GM19351 (cell line): ENCODE measurements around the gene FHL2.

Source experiments
- ATAC-seq: cut with Tn5 transposase; IDR thresholded peaks from one replicate; pipeline ENCODE4 v1.9.1; 2021; ENCODE audit warnings: mild to moderate bottlenecking, moderate library complexity; ENCODE audit not compliant: unreplicated experiment

The FHL2 gene

DNA sequence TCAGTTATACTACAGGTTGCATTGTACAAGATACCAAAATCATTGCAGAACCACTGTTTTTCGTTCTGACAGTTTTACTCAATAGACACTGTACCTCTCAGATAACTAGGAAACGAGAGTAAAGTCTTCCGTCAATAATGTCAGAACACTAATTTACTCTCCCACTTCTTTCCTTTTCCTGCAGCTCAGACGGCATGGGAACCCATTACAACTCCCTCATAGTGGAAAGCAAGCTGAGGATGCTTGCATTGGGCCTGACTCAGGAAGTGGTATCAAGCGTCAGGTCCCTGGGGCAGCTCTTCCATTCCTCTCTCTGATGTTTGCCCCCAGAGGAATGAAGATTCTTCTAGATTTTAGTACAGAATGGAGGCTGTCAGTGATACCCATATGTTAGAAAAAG, 23.9 kb upstream of the FHL2 start:
- ATAC-seq = no peak

DNA sequence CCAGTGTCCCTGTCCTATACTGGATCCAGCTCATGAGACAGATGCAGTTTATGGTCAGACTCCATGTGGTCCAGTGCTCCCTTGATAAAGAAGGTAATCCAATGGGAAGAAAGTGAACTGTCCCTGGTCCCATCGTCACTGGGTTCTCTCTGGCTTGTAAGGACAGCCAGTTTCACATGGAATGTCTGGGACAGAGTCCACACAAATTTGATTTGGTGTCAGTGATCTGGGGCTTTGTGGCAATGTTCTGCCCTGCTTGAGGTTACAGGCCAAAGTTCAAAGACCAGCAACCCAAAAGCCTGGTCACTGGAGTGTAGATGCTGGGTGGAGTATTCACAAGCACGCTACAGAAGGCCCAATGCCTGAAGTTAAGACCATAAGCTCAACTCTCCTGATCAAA, 22.2 kb upstream of the FHL2 start:
- ATAC-seq = no peak

DNA sequence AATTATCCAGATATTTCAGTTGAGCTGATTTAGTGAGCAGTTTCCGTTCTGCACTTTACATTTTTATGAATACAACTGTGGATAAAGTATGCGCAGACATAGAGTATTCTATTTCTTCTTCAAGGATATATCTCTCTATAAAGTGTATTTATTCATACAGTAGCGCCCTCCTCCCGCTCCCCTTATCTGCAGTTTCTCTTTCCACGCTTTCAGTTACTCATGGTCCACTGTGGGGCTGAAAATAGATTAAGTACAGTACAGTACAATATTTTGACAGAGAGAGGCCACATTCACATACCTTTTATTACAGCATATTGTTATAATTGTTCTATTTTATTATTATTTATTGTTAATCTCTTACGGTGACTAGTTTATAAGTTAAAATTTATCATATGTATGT, 19.7 kb upstream of the FHL2 start:
- no peak for ATAC-seq

DNA sequence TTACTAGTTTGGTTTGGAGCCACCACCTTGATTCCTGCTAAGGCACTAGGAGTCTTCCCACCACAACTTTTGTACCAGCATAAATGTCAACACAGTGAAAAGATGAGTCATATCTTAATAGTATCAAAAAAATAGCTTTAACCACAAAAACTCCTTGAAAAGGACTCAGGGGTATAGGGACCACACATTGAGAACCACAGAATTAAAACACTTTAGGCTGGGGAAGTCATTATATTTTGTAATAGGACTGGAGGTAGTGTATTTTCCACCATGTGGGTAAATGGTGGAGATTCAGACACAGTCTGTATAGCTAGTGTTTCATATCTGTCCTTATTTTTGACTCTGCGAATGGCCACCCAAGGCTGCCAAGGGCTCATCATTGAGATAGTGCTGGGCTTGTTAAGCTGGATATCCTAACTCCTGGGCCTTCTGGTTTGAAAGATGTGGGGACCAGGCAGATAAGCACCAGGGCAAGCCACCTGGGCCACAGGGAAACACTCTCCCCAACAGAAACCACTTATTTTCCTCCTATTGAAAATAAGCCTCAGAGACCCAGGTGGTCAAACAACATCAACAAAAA, 19.1 kb upstream of the FHL2 start:
- no peak for ATAC-seq

DNA sequence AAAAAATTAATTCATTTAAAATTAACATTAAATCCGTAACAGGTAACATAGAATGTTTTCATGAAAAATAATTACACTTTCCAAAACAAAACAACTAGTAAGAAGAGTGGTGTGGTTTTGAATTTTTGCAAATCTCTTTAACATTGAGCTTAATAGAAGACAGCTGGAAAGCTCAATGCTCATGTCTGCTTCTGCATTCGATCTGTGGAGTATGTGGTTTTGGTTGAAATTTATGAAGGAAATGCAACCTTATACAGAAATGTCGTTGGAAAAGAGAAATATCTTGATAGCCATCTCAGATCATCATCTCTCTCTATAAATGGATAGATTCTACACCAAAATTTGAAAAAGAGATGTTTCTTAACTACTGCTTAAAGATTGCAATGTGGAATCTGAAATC, 17.3 kb upstream of the FHL2 start:
- ATAC-seq = no peak

DNA sequence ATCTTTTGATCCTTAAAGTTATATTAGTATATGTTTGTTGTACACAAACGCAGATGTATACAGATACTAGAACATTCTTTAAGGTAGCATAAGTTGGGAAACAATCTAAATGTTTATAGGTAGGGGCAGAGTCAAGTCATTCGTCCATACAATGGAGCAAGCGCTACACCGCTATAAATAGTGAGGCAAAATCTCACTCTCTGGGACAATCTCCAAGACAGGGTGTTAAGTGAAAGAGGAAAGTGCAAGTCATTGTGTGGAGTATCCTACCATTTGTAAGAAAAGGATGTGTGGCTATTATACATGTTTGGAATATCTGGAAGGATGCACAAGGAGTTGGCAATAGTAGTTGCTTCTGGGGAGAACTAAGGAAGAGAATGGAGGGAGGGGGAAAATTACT, 16.2 kb upstream of the FHL2 start:
- no peak for ATAC-seq

DNA sequence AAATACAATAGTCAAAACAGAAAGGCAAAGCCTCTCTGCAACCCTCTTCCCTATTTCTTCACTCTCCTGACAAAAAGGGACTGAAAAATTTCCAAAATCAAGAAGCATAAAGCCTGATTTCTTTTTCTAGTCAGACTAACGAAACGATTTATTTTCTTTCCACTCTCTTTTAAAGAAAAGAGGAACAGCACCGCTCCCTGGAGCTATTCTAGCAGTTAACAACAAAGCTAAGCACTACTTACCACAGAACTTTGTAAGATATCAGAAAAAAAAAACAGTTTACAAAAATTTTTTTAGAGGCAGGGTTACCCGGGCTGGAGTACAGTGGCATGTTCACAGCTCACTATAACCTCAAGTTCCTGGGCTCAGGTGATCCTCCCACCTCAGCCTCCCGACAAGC, 14.4 kb upstream of the FHL2 start:
- ATAC-seq = no peak

DNA sequence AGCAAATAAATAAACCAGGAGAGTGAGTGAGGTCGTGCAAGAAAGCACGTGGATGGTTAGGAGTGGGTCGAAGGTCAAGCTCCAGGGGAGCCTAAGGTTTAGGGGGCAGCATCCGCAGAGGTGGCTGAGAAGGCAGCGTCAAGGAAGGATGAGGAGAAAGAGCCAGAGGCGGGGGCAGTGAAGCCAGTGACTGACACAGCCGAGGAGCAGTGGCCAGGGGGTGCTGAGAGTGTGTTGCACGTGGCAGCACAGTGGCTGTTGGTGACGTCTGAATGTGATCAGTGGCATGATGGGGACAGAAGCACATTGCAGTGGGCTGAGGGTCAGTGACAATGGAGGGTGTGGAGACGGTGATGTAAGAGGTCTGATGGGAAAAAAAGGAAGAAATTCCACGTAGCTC, 13.7 kb upstream of the FHL2 start:
- ATAC-seq = no peak

DNA sequence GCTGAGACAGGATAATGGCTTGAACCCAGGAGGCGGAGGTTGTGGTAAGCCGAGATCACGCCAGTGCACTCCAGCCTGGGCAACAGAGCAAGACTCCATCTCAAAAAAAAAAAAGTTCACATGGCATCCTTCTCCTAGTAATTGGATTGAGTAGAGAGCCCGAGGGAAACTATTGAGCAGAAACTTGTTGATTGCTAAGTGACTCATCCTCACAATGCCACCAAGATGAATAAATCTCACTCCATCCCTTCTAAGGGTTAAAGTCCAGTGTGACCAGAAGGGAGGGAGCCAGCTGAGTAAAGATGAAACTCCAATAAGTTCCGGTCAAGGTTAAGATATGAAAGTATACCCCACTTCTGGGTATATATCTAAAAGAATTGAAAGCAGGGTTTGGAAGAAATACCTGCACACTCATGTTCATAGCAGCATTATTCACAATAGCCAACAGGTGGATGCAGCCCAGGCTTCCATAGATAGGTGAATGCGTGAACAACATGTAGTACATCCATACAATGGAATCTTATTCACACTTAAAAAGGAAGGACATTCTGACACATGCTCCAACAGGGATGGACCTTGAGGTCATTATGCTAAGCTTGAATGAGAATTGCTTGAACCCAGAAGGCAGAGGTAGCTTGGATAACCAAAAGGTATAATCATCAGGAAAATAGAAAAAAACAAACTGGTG, 13.0 kb upstream of the FHL2 start:
- ATAC-seq = no peak

DNA sequence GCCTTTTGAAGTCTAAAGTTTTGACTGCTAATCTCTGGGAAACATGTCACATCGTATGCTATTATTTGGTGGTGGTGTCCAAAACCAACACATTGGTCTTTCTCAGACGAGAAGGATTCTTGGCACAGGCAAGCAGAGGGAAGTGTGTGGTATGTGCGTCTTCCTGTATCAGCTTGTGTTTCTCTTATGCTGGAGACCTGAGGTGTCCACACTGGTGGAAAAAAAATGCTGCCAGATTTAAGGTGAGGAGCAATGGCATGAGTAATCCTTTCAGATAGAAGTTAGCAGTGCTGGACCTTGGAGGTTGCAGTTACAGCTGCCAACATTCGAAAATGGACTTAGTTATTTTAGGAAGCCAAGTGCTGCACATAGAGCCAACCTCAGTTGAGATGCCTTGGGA, 11.7 kb upstream of the FHL2 start:
- no peak for ATAC-seq

DNA sequence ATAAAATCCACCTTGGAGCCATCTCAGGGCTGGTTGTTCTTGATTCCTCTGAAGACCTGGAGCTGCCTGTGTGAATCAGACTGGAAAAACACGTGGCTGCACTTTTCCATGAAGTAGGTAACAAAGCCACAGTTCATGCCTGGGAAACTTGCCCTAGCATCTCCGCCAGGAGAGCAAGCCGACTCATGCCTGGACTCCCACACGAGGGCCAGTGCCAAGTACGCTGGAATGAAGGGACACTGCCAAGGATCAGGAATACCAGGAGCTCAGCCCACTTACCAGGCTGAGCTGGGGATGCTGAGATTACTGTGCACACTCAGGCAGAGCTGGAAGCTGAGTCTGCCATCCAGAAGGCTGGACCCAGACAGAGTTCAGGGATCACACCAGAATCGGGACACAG, 10.9 kb upstream of the FHL2 start:
- ATAC-seq = no peak

DNA sequence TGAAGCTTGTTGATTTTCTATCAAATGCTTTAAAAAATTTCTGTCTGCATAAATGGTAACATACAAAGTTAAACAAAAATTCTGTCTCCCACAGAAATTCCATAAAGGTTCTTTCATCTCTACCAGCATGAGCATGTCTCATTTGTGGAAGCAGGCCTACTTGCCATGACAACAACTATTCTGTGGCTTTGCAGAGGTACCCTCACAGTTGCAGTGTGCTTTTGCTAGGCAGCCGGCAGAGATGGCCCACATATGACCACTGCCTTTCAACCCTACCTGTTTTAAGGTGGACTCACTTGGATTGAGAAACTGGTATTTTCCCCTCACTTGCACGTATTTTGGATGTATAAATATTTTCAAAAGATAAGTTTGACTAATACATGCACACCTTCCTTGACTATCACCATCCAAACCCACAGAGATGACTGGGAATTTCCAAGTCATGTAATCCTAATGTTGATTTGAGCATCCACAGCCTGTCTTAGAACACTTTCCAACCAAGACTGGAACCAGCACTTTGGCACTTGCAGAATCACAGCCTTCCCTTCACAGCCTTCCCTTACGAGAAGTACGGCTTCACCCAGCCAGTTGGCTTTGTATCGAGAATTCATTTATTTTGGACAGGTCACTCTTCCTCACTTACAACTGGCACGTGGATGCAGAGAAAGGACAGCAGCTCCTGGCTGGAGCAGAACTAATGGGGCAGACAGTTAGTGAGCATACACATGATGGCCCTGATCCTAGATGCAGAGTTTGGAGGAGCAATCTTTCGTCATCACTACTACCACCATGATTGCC, 9.3 kb upstream of the FHL2 start:
- no peak for ATAC-seq

DNA sequence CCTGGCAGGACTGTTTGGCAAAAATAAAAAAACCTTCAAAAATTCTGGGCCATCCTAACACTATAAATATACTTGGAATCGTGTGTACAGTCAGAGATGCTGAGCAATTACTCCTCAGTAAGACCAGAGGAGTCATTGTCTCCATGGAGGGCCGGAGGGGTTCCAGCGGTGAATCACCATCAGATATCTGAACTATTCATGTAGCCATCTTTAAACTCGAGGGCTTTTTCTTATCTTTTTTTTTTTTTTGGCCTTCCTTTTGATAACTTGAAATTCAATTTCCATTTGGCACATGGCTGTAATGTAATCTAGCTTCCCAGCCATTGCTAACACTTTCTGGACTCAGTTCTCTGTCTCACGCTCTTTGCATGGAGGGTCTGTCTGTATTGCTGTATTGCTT, 7.4 kb upstream of the FHL2 start:
- no peak for ATAC-seq

DNA sequence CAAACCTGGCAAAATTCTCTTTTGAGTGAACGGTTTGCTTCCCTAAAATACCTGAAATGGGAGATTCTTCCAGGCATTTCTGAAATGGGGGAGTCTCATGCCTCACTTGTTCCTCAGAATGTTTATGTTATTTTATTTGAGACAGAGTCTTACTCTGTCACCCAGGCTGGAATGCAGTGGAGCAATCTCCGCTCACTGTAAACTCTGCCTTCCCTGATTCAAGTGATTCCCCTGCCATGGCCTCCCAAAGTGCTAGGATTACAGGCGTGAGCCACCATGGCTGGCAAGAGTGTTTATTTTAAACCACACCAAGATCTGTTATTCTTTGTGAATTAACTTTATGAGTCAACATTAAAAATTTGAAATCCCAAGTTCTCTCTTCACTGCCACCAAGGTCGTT, 6.4 kb upstream of the FHL2 start:
- ATAC-seq = no peak

DNA sequence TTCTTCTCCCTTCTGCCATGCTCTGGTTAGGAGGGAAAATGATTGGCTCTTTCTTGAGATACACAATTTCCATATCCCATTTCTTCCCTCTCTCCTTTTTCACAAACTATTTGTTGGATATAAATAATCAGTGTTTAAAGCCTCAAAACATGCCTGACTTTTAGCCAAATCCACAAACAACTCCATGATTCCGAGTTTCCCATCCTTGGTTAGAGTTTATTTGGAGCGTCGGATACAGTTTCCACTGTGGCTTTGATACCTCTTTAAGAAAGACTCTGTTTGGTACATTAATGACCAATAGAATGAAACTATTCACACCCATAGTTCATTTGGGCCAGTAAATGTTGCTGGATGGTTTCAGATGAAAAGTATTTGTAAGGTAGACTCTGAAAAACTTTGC, 5.9 kb upstream of the FHL2 start:
- ATAC-seq = no peak

DNA sequence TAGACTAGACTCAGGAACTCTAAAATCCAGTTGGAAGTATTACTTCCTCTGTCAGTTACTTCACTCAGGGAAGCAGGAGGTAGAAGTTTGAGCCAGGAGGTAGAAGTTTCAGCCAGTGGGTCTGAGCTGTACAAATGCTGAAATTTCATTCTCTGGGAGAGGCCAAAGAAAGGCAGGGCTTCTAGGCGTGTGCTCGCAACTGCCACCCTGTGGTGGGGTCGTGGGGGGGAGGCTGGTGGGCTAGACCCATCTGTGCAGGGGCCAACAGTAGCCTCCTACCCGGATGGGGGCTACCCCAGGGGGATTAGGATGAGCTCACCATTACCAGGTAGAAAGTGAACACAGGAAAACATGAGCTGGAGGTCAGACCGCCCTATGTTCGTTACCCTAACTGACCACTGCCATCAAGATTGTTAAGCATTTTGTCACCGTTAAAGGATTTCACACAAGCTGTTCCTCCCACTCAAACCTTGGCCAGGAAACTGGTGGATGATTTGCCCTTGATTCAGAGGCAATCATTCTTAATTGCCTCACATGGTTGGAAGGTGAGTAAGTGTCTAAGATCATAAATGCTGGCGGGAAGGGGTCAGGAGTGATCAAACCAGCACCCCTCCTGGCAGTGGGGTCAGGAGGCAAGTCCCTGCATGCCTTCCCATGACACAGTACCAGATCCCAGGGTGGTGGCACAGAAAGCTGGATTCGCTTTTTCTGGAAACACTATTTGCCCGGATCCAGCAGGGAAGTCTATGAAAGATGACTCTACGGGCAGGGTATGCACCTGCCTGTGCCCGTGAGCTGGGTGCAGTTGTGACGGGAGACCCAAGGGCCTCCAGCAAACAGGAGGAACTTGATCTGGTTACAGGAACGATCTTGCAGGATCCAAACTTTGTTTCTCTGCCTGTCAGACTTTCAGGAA, 5.2 kb upstream of the FHL2 start:
- ATAC-seq = no peak

DNA sequence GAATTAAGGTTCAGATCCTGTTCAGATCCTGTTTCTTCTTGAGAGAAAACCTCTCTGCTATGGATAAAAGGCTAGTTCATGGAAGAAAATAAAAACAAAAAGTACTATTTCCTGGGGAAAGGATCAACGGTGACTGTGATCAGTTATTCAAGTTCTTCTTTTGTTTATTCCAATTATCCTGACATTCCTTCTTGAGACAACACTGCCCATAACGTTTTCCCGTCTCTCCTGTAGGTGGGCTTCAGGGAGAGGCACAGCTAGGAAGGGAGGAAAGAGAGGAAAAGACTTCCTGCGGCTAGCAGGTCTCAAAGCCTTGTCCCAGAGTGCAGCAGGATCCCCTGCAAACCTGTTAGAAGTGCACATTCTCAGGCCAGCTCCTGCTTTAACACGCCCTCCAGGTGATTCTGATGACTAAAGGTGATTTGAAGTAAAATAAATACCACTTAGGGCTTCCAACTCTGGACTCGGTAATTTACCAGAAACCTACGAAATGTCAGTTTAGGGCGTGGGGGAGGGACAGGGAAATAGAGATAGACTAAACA, 4.5 kb upstream of the FHL2 start:
- no peak for ATAC-seq

DNA sequence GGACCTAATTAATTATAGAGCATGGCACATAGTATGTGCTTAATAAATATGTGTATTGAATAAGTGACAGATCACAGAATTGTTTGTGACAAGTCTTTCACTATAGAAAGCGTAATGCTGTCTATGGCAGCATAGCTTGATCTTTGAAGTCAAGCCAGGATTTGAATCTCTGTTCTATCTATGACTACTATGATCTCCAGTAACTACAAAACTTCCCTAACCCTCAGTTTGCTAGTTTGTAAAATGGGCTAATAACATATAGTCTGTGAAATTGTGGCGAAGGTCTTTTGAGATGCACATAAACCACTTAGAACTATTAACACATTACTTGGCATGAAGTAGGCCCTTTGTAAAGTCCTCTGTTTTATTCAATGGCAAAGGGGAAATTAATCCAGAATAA, 4.0 kb upstream of the FHL2 start:
- ATAC-seq = no peak

DNA sequence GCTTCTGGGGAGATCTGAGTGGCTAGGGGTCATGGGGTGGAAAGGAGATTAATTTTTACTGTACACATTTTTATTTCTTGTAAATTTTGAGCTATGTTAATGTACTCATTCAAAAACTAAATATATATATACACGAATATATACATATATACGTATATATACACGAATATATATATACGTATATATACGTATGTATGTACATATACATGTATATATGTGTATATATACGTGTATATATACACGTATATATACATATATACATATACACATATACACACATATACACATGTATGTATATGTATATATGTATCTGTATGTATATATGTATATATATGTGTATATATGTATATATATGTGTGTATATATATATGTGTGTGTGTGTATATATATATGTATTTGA, 3.0 kb upstream of the FHL2 start:
- no peak for ATAC-seq

DNA sequence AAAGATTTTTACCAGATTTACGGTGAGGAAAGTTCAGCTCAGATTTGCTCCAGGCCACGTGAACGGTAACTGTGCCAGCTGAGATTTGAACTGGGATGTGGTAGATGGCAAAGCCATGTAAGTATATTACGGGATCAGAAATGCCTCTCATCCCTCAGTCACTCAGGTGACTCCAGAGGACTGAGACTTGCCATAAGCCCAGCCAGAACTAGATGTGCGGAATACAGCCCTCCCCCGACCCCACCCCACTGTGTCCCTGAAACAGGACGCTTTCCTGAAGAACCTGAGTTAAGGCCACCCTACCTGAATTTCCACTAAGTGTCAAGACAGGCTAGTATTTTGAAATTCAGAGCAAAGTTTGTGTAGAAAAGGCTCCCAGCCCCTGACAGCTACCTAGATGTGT, 1.3 kb upstream of the FHL2 start:
- ATAC-seq = no peak

DNA sequence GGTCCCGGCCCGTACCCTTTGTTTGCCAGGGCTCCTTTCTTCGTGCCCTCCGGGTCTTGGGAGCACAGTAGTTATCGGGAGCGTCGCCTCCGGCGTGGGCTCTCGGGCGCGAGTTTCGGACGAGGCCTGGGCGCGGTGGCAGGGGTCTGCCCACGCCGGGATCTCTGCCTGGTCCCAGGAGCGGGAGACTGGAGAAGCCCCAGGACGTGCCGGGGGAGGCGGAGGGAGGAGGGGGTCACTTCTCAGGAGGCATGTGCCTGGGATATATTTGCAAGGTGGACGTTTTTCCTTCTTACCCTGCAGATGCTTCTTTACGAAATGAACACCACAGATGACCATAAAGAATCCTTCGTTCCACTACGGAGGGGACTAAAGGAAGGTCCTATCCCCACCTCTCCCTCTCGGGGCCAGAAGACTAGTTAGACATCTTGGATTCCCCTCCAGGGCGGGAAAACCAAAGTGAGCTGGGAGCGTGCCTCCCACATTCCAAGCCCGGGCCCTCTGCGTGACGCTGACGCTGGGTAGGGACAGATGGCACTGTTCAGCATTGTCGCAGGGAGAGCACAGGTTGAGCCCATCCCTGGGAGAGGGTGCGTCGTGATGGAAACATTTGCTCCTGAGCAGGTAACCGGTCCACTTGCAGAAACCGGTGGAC, 483 bp upstream of the FHL2 start:
- no peak for ATAC-seq
